SK-N-SH treated with all-trans-retinoic acid at 6 μM for 48 hours (cell line): ENCODE measurements around the gene CCDC73.

ENCODE experiments used
- ESRRG ChIP-seq: fragments of 250-450 bp; sonication (Bioruptor Pico); IDR thresholded peaks from 2 replicates; pipeline ENCODE4 v1.6.1; 2021; ENCODE audit warnings: mild to moderate bottlenecking
- ZFP3 ChIP-seq: fragments of 250-450 bp; sonication (Bioruptor Pico); IDR thresholded peaks from 2 replicates; pipeline ENCODE4 v1.5.0; 2020; ENCODE audit warnings: mild to moderate bottlenecking, moderate library complexity
- ZNF8 ChIP-seq: fragments of 450-650 bp; formaldehyde crosslinking; IDR thresholded peaks from 2 replicates; pipeline ENCODE4 v1.5.0; 2020; ENCODE audit warnings: mild to moderate bottlenecking, moderate library complexity

GRCh38 chr11:32597921-32598320 is 196.5 kb downstream of the CCDC73 start:
- no peak for TF ChIP-seq ESRRG (CRISPR knock-in tag)
- TF ChIP-seq ZNF8 = no peak
- no peak for TF ChIP-seq ZFP3 (CRISPR knock-in tag)
